ENCODE results near the gene TRMO.

DNA sequence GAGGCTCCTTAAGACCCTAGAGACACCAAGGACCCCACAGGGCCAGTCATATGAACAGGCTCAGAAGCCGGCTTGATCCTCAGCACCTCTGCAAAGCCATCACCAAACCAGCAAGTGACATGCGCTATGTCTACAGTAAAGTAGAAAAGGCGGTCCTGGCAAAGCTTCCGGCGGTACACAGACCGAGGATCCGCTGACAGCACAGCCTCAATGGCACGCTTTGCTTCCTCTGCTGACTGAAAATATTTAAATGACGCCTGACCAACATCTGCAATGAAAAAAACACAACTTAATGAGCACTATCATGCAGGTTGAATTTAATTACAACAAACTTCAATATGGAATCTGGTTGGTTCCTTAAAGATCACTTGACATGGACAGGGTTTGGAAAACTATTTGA, 17.6 kb downstream of the TRMO start:
- TF ChIP-seq, protein P1, sequence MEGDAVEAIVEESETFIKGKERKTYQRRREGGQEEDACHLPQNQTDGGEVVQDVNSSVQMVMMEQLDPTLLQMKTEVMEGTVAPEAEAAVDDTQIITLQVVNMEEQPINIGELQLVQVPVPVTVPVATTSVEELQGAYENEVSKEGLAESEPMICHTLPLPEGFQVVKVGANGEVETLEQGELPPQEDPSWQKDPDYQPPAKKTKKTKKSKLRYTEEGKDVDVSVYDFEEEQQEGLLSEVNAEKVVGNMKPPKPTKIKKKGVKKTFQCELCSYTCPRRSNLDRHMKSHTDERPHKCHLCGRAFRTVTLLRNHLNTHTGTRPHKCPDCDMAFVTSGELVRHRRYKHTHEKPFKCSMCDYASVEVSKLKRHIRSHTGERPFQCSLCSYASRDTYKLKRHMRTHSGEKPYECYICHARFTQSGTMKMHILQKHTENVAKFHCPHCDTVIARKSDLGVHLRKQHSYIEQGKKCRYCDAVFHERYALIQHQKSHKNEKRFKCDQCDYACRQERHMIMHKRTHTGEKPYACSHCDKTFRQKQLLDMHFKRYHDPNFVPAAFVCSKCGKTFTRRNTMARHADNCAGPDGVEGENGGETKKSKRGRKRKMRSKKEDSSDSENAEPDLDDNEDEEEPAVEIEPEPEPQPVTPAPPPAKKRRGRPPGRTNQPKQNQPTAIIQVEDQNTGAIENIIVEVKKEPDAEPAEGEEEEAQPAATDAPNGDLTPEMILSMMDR (IDR thresholded peaks at IDR 0.05), result no peak
- TF ChIP-seq ZFX (IDR thresholded peaks at IDR 0.05; ENCODE audit: borderline replicate concordance), result no peak

All from 22Rv1 (cell line).